GM12878 (cell line): ENCODE data around the gene ERCC4. TPM values are rescaled to one million over a fixed set of nuclear protein-coding genes. Genes with fewer than 3 reads are reported as not detected.

Experiments used
- ATAC-seq: fragments of 200-7000 bp; cut with Tn5 transposase; 3 replicates; pipeline ENCODE4 v1.9.1; 2020; ENCODE audit warnings: mild to moderate bottlenecking, moderate library complexity
- BruUV-seq: library from RNA; stranded (reverse); fragments of 400-500 nt; replicated peaks from 2 replicates; lab custom pipeline; 2021; lab: Mats Ljungman, UMichigan
- CTCF ChIA-PET: fragments of 300-600 bp; sonication (Branson Sonifier 250); formaldehyde crosslinking; extraction: SDS; loops from one replicate; lab custom pipeline; 2021; ENCODE audit warnings: inconsistent platforms; lab: Yijun Ruan, JAX
- POLR2A ChIA-PET: fragments of 350-600 bp; formaldehyde crosslinking; extraction: SDS; loops from one replicate; lab custom pipeline; 2021; ENCODE audit warnings: inconsistent platforms; lab: Charles Lee
- RAD21 ChIA-PET: fragments of 300-600 bp; sonication (Branson Sonifier 250); formaldehyde crosslinking; loops from one replicate; lab custom pipeline; 2023; ENCODE audit warnings: antibody characterized with exemption; ENCODE audit not compliant: unreplicated experiment; lab: Charles Lee
- SMC1A ChIA-PET: fragments of 300-600 bp; sonication (Branson Sonifier 250); formaldehyde crosslinking; loops from one replicate; lab custom pipeline; 2023; ENCODE audit not compliant: unreplicated experiment, uncharacterized antibody; lab: Charles Lee
- DNase-seq: peaks from one replicate; pipeline ENCODE4 v3.0.0-alpha.2; 2011; ENCODE audit warnings: low read depth, low spot score
- FAIRE-seq: peaks from 3 replicates; lab custom pipeline; 2011; peaks lifted over from hg19 to GRCh38; lab: Jason Lieb, UNC
- H2AFZ ChIP-seq: 2 replicates; pipeline ENCODE4 v1.6.0; 2011; ENCODE audit warnings: low read depth, low read length, control low read depth; ENCODE audit not compliant: control insufficient read depth
- H3K27ac ChIP-seq: 2 replicates; pipeline ENCODE4 v1.5.1; 2011; ENCODE audit warnings: control low read depth; ENCODE audit not compliant: control insufficient read depth, insufficient read depth
- H3K27me3 ChIP-seq, 2 experiments: replicated peaks in 1 of 2; 2 replicates each; pipeline versions ENCODE4 v1.6.0 to v1.6.1; 2011; ENCODE audit warnings: low read length in 1 of 2; ENCODE audit not compliant: control insufficient read depth in 2 of 2, insufficient read depth in 2 of 2
- H3K36me3 ChIP-seq, 2 experiments: 2 replicates each; pipeline ENCODE4 v1.5.1; 2011; ENCODE audit warnings: low read length in 1 of 2; ENCODE audit not compliant: control insufficient read depth in 2 of 2, insufficient read depth in 2 of 2
- H3K4me1 ChIP-seq: 2 replicates; pipeline ENCODE4 v1.6.1; 2011; ENCODE audit warnings: mild to moderate bottlenecking, low read length, moderate library complexity, mixed read lengths; ENCODE audit not compliant: control insufficient read depth, insufficient read depth
- H3K4me2 ChIP-seq: 2 replicates; pipeline ENCODE4 v1.6.0; 2011; ENCODE audit warnings: control low read depth; ENCODE audit not compliant: control insufficient read depth, insufficient read depth
- H3K4me3 ChIP-seq: fragments of 200-600 bp; sonication (generic); 2 replicates; pipeline ENCODE4 v1.5.1; 2016
- H3K79me2 ChIP-seq: 2 replicates; pipeline ENCODE4 v1.6.0; 2011; ENCODE audit warnings: low read length; ENCODE audit not compliant: control insufficient read depth, insufficient read depth
- H3K9ac ChIP-seq: 2 replicates; pipeline ENCODE4 v1.8.0; 2011; ENCODE audit warnings: low read length, control low read depth, mixed read lengths; ENCODE audit not compliant: control insufficient read depth, insufficient read depth
- H3K9me3 ChIP-seq: replicated peaks from 3 replicates; pipeline ENCODE4 v1.5.1; 2011; ENCODE audit warnings: mild to moderate bottlenecking, low read length; ENCODE audit not compliant: control insufficient read depth, insufficient read depth
- H4K20me1 ChIP-seq: 2 replicates; pipeline ENCODE4 v1.6.0; 2011; ENCODE audit not compliant: control insufficient read depth, insufficient read depth
- CUX1 ChIP-seq: IDR thresholded peaks from 2 replicates; pipeline ENCODE4 v1.6.1; 2012; ENCODE audit warnings: improper control_type of control experiment, low read depth, low read length; ENCODE audit not compliant: insufficient replicate concordance
- NFYB ChIP-seq: IDR thresholded peaks from 2 replicates; pipeline ENCODE4 v1.6.1; 2011; ENCODE audit warnings: low read depth, mild to moderate bottlenecking, low read length, improper control_type of control experiment, moderate library complexity; ENCODE audit not compliant: insufficient read depth
- WGBS: methylation state at CpG from one replicate; pipeline ENCODE4 v1.1.6; 2016; ENCODE audit warnings: low lambda C conversion rate; ENCODE audit not compliant: insufficient replicate concordance, insufficient coverage; ENCODE audit errors: missing lambda C conversion rate; 5-methylcytosine and 5-hydroxymethylcytosine counted together
- in situ Hi-C: fragments of 300-500 bp; cut with MboI; formaldehyde crosslinking; loops from 9 replicates; pipeline ENCODE4 v1.14.3; 2018; ENCODE audit warnings: mixed read lengths
- intact Hi-C: fragments of 100-400 bp; cut with micrococcal nuclease; formaldehyde crosslinking; loops from one replicate; pipeline ENCODE4 v1.14.2; 2022; ENCODE audit not compliant: unreplicated experiment
- polyA plus RNA-seq, 11 experiments: library from polyadenylated mRNA; depleted of rRNA in 4 of 11; unstranded in 6 of 11; stranded (reverse) in 5 of 11; fragments of >200 nt; fragmentation: Nextera tagmentation in 4 of 11; fragmentation: Illumina TruSeq in 1 of 11; extraction: Ambion mirVana in 4 of 11; extraction: Trizol in 1 of 11; gene quantifications; 1 replicate in 1 of 11; 2 replicates in 10 of 11; pipeline versions ENCODE4 v1.2.1 to v1.2.3, GENCODE V29; 2011 to 2016; ENCODE audit warnings: inconsistent platforms in 2 of 11, missing spikeins in 2 of 11, low read depth in 1 of 11
- total RNA-seq, 4 experiments: library from RNA; depleted of rRNA in 3 of 4; stranded (reverse); fragments of >200 nt in 3 of 4; fragmentation: Illumina TruSeq in 1 of 4; extraction: Trizol in 1 of 4; gene quantifications; 2 replicates each; pipeline versions ENCODE4 v1.2.1 to v1.2.3, GENCODE V29; 2013 to 2021

Gene ERCC4
- total and polyA plus RNA-seq, 10 of the 15 experiments (the other 5 are each of a cell fraction or from before 2014, with no cell fraction given), result 4.7 to 24.6 (median 8.9) TPM

- H4K20me1 ChIP-seq, result no peaks in the 10 kb centered on the region
- DNase-seq, result no peak
- peaks cover 41% of the 10 kb centered on the region for H3K4me1 ChIP-seq
- intact Hi-C loops (no loop called here), in situ Hi-C loops (no loop called here)
- peak; percentile 51 for ATAC-seq
- BruUV-seq, result no TSS peak
- no peak for FAIRE-seq
- no peaks in the 10 kb centered on the region for H3K79me2 ChIP-seq
- no peaks in the 10 kb centered on the region for H3K36me3 ChIP-seq
- ChIA-PET POLR2A (no interaction called here), SMC1A (interaction anchor here (1.3 kb wide), 1 partner anchor 18 kb away, joined by 4 read pairs; no protein-coding TSS in a partner anchor), CTCF (no interaction called here), RAD21 (no interaction called here)
- H2AFZ ChIP-seq, result peak overlapping the region; percentile 62
- no peaks in the 10 kb centered on the region for H3K27me3 ChIP-seq
- peak overlapping the region; percentile 6; the same call in 1 of the 2 replicates for H3K27ac ChIP-seq
- no peaks in the 10 kb centered on the region; the same call in 1 of the 3 replicates for H3K9me3 ChIP-seq
- H3K4me2 ChIP-seq, result peak overlapping the region; percentile 52
- H3K9ac ChIP-seq, result no peak overlapping the region
- 74% methylated on average over 12 of the region's 12 CpGs for WGBS
- TF ChIP-seq NFYB (0 out of 2 replicates have a peak, but pooled peaks have one; percentile 18), CUX1 (no peak)
- no peak overlapping the region for H3K4me3 ChIP-seq
Measured at GRCh38 chr16:13999895-14000425, 80.0 kb downstream of the ERCC4 start.
